Activated gamma-delta T cell (primary cell): Measurements from ENCODE around the gene TFB1M.
"Not testable (repeated sequence)": the region's sequence is repeated elsewhere in the genome, so short reads cannot be mapped to it uniquely, and the experiment has no call there.

ENCODE experiments used
- DNase-seq: peaks from one replicate; lab custom pipeline; 2025; lab: John Stamatoyannopoulos, UW
- total RNA-seq, 2 donors: gene quantifications; one replicate each; lab custom pipeline; 2026; lab: John Stamatoyannopoulos, UW

Gene TFB1M
- total RNA-seq = 14.0 to 16.8 reads per million in 2 donors

DNA sequence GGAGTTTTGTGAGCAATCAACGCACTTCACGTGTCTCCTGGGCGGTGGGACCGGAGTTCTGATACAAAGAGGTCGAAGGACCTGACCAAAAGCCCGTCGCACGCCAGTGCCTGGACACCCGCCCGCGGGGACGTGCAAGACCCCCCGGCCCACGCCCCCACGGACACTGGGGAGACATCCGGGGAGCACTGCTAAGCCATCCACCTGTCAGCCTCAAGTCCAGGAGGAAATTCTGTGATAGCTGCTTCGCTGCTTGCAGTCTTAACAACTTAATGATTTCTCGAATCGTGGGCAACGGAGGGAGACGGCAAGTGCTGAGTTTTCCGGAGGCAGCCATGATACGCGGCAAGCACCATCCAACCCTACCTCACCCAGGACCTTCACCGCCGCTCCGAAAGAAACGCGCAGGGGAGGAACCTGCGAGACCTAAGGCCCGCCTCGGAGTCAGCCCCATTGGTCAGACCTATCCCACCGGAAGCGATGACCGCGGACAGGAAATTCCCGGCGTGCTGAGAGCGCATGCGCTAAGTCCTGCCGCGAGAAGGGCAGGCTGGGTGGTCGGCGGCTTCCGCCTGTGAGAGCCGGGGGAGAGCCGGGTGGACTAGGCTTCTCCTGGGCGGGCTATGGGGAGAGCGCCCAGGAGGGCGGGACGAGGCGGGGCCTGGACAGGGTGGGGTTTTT is at the start of gene TFB1M:
Gene TFB1M, minus strand, starts transcription at position 393 of the 681 bp plus-strand sequence. Its CDS starts 56 bp downstream, at position 337.
- DNase-seq = peak; percentile 87

DNA sequence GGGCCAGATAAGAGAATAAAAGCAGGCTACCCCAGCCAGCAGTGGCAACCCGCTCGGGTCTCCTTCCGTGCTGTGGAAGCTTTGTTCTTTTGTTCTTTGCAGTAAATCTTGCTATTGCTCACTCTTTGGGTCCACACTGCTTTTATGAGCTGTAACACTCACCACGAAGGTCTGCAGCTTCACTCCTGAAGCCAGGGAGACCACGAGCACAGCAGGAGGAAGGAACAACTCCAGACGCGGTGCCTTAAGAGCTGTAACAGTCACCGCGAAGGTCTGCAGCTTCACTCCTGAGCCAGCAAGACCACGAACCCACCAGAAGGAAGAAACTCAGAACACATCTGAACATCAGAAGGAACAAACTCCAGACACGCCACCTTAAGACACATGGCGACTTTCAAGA is 49.7 kb upstream of the TFB1M start:
- not testable (repeated sequence) for DNase-seq

DNA sequence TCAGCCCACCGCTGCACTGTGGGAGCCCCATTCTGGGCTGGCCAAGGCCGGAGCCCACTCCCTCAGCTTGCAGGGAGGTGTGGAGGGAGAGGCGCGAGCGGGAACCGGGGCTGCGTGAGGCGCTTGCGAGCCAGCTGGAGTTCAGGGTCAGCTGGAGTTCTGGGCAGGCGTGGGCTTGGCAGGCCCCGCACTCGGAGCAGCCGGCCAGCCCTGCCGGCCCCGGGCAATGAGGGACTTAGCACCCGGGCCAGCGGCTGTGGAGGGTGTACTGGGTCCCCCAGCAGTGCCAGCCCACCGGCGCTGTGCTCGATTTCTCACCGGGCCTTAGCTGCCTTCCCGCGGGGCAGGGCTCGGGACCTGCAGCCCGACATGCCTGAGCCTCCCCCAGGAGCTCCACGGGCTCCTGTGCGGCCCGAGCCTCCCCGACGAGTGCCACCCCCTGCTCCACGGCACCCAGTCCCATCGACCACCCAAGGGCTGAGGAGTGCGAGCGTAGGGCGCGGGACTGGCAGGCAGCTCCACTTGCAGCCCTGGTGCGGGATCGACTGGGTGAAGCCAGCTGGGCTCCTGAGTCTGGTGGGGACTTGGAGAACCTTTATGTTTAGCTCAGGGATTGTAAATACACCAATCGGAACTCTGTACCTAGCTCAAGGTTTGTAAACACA is 48.8 kb upstream of the TFB1M start:
- DNase-seq = not testable (repeated sequence)

DNA sequence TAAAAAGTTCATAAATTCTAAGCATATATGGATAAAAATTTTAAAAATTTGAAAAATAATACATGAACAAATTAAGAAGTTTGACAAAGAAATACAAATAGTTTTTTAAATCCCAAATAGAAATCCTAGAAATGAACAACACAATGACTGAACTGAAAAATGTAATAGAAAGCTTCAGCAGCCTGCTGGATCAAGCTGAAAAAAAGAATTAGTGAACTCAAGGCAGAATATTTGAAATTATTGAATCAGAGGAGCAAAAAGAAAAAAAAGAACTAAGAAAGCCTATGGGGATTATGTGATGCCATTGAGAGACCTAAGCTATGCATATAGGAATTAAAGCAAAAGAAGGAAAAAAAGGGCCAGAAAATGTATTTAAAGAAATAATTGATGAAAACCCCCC is 39.9 kb upstream of the TFB1M start:
- DNase-seq = no peak

DNA sequence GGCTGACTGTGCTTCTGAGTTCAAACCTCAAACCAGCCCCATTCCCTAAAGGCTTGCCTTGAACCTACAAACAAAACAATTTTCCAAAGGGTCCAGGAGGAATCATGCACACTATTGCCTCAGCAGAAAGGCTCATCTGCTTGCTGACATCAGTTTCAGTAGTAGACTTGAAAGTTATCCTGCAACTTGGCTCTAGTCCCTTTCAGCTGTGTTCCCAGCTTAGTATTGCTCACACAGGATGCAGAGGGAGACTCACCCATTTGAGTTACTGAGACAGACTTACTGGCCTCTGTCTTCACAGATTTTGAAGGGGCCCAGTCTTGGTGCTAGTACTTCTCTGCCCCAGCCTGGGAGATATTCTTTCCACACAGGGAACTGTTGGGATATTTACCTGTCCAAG is 38.5 kb upstream of the TFB1M start:
- no peak for DNase-seq

DNA sequence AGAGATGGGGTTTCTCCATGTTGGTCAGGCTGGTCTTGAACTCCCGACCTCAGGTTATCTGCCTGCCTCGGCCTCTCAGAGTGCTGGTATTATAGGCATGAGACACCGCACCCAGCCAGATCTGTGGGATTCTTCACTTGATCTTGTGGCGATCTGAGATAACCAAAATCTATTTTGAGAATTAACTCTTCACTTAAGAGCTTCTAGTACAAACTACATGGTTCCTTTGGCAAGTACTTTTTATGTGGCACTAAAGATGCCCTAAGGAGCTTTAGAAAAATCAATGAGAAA is 37.8 kb upstream of the TFB1M start:
- DNase-seq = no peak

DNA sequence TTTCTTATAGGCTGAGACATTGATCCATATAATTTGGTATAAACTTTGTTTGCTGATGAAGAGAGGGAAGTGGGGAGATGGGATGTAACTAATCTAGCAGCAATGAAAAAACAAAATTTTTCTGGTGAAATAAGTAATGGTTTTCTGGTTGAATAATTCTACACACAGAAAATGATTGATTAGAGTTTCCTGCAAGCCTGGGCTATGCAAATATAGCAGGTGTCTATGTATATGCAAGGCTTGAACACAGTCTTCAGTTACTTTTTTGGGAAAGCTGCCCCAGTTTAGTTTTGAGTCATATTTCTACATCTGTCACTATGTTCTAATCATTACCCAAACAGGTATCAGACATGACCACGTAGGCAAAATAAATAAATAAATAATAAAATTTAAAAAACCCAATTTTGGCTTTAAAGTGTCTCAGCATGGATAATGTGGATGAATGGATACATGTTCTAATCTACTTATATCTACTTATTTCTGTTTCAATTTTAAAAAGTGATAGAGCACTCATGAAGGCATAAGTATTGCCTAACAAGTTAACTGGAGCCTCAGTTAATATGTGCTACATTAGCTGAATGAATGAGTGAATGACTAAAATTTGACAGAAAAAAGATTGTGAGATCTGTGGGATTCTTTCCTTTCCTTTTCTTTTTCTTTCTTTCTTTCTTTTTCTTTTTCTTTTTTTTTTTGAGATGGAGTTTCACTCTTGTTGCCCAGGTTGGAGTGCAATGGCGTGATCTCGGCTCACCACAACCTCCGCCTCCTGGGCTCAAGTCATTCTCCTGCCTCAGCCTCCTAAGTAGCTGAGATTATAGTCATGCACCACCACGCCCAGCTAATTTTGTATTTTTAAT is 37.2 kb upstream of the TFB1M start:
- DNase-seq = no peak

DNA sequence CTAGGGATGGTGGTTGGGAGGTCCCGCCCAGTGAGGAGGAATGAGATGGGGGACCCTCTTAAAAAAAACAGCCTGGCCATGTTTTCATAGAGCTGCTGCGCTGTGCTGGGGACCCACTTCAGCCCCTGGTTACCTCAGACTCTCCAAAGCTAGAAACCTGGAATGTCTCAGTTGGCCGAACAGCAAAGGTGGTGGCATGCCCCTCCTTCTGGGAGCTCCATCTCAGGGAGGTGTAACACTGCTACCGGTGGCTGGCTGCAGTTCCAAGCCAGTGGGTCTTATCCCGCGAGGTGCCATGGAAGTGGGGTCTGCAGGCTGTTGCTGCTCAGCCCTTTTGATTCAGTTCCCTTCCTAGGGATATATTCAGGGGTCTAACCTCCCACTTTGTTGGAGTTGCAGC is 35.7 kb upstream of the TFB1M start:
- DNase-seq = no peak

DNA sequence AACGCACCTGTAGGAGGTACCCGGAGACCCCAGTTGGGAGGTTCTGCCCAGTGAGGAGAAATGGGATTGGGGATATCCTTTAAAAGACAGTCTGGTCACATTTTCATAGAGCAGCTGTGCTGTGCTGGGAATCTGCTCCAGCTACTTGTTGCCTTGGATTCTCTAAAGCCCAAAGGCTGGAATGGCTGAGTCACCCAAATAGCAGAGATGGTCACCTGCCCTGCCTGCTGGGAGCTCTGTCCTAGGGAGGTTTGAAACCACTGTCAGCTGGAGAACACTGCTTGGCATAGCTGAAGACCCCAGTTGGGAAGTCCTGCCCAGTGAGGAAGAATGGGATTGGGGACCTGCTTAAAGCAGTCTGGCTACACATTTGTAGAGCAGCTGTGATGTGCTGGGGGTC is 34.8 kb upstream of the TFB1M start:
- DNase-seq = no peak

DNA sequence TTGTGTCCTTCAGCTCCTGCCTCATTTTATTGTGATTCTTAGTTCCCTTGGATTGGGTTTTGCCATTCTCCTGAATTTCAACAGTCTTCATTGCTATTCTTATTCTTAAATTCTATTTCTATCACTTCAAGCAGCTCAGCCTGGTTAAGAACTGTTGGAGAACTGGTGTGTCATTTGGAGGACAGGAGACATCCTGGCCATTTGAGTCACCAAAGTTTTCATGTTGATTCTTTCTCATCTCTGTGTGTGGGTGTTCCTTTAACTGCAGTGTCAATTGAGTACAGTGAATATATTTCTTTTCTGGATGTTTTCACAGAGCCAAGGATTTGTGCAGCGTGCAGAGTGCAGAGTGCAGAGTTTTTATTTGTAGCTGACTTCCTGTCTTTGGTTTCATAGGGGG is 33.5 kb upstream of the TFB1M start:
- DNase-seq = no peak

DNA sequence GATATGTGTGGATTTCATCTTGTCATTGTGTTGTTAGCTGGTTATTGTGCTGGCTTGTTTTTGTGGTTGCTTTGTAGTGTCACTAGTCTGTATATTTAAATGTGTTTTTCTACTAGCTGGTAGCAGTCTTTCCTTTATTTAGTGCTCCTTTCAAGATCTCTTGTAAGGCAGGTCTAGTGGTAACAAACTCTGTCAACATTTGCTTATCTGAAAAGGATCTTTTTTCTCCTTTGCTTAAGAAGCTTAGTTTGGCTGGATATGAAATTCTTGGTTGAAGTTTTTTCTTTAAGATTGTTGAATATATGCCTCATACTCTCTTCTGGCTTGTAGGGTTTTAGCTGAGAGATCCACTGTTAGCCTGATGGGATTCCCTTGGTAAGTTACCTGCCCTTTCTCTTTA is 32.7 kb upstream of the TFB1M start:
- no peak for DNase-seq

DNA sequence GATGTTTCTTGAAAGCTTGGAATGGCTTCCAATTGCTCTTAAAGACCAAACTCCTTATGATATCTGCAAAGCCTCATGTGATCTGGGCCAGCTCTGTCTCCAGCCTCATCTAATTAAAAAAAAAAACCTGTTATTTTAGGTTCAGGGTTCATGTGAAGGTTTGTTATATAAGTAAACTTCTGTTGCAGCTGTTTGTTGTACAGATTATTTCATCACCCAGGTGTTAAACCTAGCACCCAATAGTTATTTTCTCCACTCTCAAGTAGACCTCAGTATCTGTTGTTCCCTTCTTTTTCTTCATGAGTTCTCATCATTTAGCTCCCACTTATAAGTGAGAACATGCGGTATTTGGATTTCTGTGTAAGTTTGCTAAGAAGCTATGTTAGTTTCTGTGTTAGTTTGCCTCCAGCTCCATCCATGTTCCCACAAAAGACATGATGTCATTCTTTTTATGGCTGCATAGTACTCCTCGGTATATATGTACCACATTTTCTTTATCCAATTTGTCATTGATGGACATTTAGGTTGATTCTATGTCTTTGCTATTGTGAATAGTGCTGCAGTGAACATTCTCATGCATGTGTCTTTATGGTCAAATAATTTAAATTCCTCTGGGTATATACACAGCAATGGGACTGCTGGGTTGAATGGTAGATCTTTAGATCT is 30.2 kb upstream of the TFB1M start:
- no peak for DNase-seq

DNA sequence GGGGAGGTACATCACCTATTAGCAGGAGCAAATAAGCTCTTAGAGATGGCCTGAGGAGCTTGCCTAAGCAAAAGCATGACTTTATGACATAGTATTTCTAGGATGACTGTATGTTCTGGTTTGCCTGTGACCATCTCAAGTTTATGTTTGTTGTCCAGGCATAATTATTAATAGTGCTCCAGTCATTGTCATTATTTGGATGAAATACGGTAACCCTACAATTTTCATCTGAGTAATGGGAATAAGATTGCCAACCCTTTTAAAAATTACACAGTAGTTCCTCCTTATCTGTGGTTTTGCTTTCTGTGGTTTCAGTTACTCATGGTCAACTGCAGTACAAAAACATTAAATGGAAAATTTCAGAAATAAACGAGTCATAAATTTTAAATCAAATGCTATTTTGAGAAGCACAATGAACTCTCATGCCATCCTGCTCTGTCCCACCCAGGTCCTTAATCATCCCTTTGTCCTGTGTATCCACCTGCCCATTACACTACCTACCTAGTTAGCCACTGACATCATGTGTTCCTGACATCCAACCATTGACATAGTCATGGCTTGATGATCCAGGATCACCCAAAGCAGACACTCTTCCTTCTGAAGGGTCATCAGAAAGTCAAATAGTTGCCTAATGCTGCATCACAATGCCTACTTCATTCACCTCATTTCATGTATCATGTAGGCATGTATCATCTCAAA is 27.0 kb upstream of the TFB1M start:
- DNase-seq = no peak

DNA sequence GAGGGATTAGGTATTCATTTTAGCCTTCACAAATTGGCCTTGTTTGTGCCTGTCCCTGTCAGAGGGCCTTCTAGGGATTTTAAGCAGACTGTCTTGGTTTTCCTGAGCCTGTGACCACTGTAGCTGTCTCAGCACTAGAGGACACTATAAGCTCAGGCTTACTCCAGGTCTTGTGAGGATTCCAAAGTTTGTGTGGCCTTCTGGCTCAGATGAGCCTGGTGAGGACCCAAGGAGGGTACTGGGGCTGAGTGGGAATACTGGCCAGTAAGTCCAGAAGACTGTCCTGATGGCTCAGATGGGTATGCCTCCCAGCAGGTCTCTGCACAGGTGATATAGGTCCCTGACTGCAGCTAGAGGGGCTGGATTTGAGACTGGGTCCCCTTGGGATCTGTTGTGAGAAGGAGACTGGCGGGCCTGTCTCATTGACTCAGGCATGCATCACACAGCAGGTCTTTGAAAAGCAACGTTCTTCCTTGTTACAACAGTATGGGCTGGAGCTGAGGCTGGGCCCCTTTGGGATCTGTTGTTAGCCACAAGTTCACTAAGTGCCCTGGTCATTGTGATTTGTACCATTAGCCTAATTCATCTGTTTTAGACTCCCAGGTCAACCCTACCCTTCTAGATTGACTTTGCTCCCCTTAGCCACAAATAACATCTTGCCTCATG is 26.3 kb upstream of the TFB1M start:
- no peak for DNase-seq

DNA sequence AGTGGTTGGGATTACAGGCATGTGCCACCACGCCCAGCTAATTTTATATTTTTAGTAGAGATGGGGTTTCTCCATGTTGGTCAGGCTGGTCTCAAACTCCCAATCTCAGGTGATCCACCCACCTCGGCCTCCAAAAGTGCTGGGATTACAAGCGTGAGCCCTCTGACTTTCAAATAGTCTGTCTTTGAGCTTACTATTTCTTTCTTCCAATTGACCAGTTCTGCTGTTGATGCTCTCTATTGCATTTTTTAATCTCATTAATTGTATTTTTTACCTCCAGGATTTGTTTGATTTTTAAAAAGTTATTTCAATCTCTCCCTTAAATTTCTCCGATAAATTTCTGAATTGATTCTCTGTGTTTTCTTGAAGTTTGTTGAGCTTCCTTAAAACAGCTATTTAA is 25.6 kb upstream of the TFB1M start:
- DNase-seq = not testable (repeated sequence)

DNA sequence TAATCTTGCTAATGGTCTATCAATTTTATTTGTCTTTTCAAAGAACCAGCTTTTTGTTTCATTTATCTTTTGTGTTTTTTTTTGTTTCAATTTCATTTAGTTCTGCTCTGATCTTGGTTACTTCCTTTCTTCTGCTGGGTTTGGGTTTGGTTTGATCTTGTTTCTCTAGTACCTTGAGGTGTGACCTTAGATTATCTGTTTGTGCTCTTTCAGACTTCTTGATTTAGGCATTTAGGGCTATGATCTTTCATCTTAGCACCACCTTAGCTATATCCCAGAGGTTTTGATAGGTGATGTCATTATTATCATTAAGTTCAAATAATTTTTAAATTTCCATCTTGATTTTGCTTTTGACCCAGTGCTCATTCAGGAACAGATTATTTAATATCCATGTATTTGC is 24.0 kb upstream of the TFB1M start:
- not testable (repeated sequence) for DNase-seq

DNA sequence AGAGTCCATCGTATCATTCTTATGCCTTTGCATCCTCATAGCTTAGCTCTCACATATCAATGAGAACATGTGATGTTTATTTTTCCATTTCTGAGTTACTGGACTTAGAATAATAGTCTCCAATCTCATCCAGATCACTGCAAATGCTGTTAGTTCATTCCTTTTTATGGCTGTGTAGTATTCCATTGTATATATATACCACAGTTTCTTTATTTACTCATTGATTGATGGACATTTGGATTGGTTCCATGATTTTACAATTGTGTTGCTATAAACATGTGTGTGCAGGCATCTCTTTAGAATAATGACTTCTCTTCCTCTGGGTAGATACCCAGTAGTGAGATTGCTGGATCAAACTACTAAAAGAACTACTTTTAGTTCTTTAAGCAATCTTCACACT is 21.0 kb upstream of the TFB1M start:
- DNase-seq = no peak

DNA sequence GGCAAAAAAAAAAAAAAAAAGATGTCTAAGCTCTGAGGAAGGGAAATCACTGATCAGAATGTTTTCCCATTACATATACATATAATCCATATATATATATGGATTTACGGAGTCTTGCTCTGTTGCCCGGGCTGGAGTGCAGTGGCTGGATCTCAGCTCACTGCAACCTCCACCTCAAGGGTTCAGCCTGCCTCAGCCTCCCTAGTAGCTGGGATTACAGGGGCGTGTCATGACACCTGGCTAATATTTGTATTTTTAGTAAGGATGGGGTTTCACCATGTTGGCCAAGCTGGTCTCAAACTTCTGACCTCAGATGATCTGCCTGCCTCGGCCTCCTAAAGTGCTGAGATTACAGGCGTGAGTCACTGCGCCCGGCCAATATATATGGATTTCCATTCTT is 19.8 kb upstream of the TFB1M start:
- not testable (repeated sequence) for DNase-seq

DNA sequence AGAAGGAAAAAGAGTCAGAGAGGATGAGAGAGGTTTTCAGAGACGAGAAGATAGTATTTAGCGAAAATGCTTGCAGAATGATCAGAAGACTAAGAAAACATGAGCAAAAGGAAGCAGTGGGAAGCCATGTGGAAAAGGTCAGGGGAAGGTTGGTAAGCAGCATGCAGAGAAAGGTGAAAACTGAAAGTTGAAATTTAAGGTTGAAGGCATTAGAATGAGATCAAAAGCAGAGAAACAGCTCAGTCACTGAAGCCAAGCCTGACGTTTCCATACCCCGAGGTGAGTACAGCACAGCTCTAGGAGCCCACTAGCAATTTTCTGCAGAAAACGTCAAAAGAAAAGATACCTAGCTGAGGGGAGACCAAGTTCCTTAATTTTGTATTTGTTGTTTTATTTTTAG is 19.1 kb upstream of the TFB1M start:
- no peak for DNase-seq

DNA sequence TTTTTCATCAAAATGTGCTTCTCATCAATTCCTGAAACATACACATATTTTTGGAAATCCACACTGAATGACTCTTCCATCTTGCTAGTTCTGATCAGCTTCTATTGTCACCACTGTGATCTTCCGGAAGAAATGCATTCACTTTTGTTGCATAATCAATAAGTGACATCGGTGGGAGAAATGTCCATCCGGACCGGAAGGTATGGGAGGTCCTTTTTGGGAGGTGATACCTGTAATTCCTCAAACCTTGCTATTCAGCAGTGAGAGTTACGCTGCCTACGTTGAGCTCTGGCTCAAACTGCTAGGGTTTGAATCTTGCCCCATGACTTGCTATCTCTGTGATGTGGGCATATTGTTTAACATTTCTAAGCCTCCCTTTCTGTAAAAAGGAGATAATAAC is 16.6 kb upstream of the TFB1M start:
- DNase-seq = no peak

DNA sequence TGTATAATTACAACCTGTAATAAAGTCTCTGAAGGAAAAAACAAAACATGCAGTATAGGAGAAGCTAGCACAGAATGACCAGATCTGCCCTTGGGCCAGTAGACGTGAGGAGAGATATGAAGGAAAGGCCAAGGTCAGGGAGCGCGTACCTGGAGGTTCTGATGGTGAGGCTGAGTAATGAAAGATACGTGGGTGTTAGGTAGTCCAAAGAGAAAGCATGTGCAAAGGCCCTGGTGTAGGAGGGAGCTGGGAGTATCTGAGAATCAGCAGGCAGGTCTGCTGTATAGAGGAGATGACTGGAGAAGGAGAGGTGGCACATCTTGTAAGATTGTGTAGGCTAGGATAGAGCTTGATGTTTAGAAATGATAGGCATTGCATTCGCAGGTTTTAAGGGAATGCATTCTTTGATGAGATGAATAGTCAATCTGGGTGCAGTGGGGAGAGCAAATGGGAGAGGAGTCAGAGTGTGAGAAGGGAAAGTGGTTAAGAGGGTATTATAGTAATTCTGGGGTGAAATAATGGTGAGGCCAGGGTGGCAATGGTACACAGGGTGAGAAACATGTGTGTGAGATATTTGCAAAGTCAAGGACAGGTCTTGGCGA is 15.9 kb upstream of the TFB1M start:
- no peak for DNase-seq
